Lower leg skin (tissue), 3 donors: ENCODE measurements around the gene ADARB1.

Experiments used
- POLR2A ChIP-seq, 2 donors: fragments of 450-650 bp; IDR thresholded peaks; one replicate each; pipeline ENCODE4 v1.6.1; 2016 to 2017; ENCODE audit warnings: antibody characterized with exemption in 2 of 2, mild to moderate bottlenecking in 1 of 2, moderate library complexity in 1 of 2
- TF ChIP-seq, protein P1 (sequence below), 3 donors: fragments of 450-650 bp; IDR thresholded peaks; one replicate each; pipeline ENCODE4 v1.5.1; 2016; ENCODE audit warnings: antibody characterized with exemption in 3 of 3, mild to moderate bottlenecking in 3 of 3, moderate library complexity in 2 of 3

DNA sequence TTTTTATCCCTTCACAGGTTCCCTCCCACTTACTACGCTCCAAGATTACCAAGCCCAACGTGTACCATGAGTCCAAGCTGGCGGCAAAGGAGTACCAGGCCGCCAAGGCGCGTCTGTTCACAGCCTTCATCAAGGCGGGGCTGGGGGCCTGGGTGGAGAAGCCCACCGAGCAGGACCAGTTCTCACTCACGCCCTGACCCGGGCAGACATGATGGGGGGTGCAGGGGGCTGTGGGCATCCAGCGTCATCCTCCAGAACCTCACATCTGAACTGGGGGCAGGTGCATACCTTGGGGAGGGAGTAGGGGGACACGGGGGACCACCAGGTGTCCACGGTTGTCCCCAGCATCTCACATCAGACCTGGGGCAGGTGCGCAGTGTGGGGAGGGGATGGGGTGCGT is 147.6 kb downstream of the ADARB1 start:
- no peak for TF ChIP-seq POLR2A (IDR thresholded peaks at IDR 0.05)
- TF ChIP-seq, protein P1, sequence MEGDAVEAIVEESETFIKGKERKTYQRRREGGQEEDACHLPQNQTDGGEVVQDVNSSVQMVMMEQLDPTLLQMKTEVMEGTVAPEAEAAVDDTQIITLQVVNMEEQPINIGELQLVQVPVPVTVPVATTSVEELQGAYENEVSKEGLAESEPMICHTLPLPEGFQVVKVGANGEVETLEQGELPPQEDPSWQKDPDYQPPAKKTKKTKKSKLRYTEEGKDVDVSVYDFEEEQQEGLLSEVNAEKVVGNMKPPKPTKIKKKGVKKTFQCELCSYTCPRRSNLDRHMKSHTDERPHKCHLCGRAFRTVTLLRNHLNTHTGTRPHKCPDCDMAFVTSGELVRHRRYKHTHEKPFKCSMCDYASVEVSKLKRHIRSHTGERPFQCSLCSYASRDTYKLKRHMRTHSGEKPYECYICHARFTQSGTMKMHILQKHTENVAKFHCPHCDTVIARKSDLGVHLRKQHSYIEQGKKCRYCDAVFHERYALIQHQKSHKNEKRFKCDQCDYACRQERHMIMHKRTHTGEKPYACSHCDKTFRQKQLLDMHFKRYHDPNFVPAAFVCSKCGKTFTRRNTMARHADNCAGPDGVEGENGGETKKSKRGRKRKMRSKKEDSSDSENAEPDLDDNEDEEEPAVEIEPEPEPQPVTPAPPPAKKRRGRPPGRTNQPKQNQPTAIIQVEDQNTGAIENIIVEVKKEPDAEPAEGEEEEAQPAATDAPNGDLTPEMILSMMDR (IDR thresholded peaks at IDR 0.05) = no peak
